DND-41 (cell line): ENCODE measurements around the gene THSD1.

Experiments
- ATAC-seq: fragments of 200-7000 bp; cut with Tn5 transposase; 3 replicates; pipeline ENCODE4 v1.9.1; 2021; ENCODE audit warnings: low read depth; ENCODE audit not compliant: insufficient read depth
- DNase-seq: peaks from one replicate; pipeline ENCODE4 v3.0.0-alpha.2; 2020
- H2AFZ ChIP-seq: 2 replicates; pipeline ENCODE4 v1.6.0; 2012; ENCODE audit warnings: low read depth, low read length
- H3K27ac ChIP-seq: 2 replicates; pipeline ENCODE4 v1.5.1; 2012; ENCODE audit warnings: low read length, inconsistent platforms
- H3K27me3 ChIP-seq: fragments of 200-600 bp; sonication (generic); 2 replicates; pipeline ENCODE4 v1.6.0; 2012; ENCODE audit warnings: low read length, mild to moderate bottlenecking, inconsistent platforms; ENCODE audit not compliant: insufficient read depth, poor library complexity
- H3K36me3 ChIP-seq: 2 replicates; pipeline ENCODE4 v1.5.1; 2012; ENCODE audit warnings: low read length, inconsistent platforms; ENCODE audit not compliant: insufficient read depth
- H3K4me1 ChIP-seq: 2 replicates; pipeline ENCODE4 v1.5.1; 2012; ENCODE audit warnings: mild to moderate bottlenecking, low read length; ENCODE audit not compliant: insufficient read depth
- H3K4me2 ChIP-seq: 2 replicates; pipeline ENCODE4 v1.6.0; 2012; ENCODE audit warnings: mild to moderate bottlenecking, moderate library complexity, low read length, inconsistent platforms; ENCODE audit not compliant: insufficient read depth
- H3K4me3 ChIP-seq, 2 experiments: fragments of 200-600 bp in 1 of 2; shearing (Covaris generic) in 1 of 2; 2 replicates each; pipeline ENCODE4 v1.5.1; 2012 to 2016; ENCODE audit warnings: inconsistent platforms in 2 of 2, low read length in 2 of 2, mild to moderate bottlenecking in 2 of 2, low read depth in 1 of 2, moderate library complexity in 1 of 2
- H3K79me2 ChIP-seq: 2 replicates; pipeline ENCODE4 v1.6.0; 2012; ENCODE audit warnings: low read length, inconsistent platforms; ENCODE audit not compliant: insufficient read depth
- H3K9ac ChIP-seq: 2 replicates; pipeline ENCODE4 v1.6.0; 2012; ENCODE audit warnings: low read depth, mild to moderate bottlenecking, inconsistent platforms, low read length, moderate library complexity
- H3K9me3 ChIP-seq: 2 replicates; pipeline ENCODE4 v1.5.1; 2012; ENCODE audit warnings: low read length, moderate library complexity, mild to moderate bottlenecking, inconsistent platforms; ENCODE audit not compliant: insufficient read depth, severe bottlenecking
- H4K20me1 ChIP-seq: 2 replicates; pipeline ENCODE4 v1.6.0; 2012; ENCODE audit warnings: low read length; ENCODE audit not compliant: insufficient read depth
- EZH2 ChIP-seq: IDR thresholded peaks from 3 replicates; pipeline ENCODE4 v1.6.1; 2012; ENCODE audit warnings: borderline replicate concordance, low read depth, mild to moderate bottlenecking, moderate library complexity, low read length, inconsistent platforms; ENCODE audit not compliant: severe bottlenecking
- TF ChIP-seq, protein P1 (sequence below): IDR thresholded peaks from 2 replicates; pipeline ENCODE4 v1.5.1; 2012; ENCODE audit warnings: borderline replicate concordance, low read length, moderate library complexity, mild to moderate bottlenecking; ENCODE audit not compliant: poor library complexity, severe bottlenecking; ENCODE audit errors: extremely low read depth

The THSD1 gene

GRCh38 chr13:52447815-52448552 lies 42.0 kb upstream of the THSD1 start:
- peaks cover 21% of the 10 kb centered on the region; the same call in 1 of the 2 replicates for H4K20me1 ChIP-seq
- H3K4me3 ChIP-seq: peak overlapping the region in 1 of 2 experiments; percentile 97; a peak in 2 of 4 replicates
- peaks cover 38% of the 10 kb centered on the region for H3K36me3 ChIP-seq
- H3K4me1 ChIP-seq: peaks cover 29% of the 10 kb centered on the region
- H2AFZ ChIP-seq: no peak overlapping the region
- TF ChIP-seq, protein P1, sequence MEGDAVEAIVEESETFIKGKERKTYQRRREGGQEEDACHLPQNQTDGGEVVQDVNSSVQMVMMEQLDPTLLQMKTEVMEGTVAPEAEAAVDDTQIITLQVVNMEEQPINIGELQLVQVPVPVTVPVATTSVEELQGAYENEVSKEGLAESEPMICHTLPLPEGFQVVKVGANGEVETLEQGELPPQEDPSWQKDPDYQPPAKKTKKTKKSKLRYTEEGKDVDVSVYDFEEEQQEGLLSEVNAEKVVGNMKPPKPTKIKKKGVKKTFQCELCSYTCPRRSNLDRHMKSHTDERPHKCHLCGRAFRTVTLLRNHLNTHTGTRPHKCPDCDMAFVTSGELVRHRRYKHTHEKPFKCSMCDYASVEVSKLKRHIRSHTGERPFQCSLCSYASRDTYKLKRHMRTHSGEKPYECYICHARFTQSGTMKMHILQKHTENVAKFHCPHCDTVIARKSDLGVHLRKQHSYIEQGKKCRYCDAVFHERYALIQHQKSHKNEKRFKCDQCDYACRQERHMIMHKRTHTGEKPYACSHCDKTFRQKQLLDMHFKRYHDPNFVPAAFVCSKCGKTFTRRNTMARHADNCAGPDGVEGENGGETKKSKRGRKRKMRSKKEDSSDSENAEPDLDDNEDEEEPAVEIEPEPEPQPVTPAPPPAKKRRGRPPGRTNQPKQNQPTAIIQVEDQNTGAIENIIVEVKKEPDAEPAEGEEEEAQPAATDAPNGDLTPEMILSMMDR: no peak
- no peak for TF ChIP-seq EZH2
- H3K9me3 ChIP-seq: no peaks in the 10 kb centered on the region
- peak overlapping the region; percentile 76 for H3K4me2 ChIP-seq
- DNase-seq: no peak
- no peak overlapping the region for H3K27ac ChIP-seq
- peaks cover 65% of the 10 kb centered on the region for H3K79me2 ChIP-seq
- no peak for ATAC-seq
- H3K9ac ChIP-seq: peak overlapping the region; percentile 96; the same call in 1 of the 2 replicates
- H3K27me3 ChIP-seq: no peaks in the 10 kb centered on the region

GRCh38 chr13:52447354-52447753 lies 41.4 kb upstream of the THSD1 start:
- H3K4me2 ChIP-seq: peak overlapping the region; percentile 76; the same call in 1 of the 2 replicates
- no peak overlapping the region for H3K27ac ChIP-seq
- H3K27me3 ChIP-seq: no peaks in the 10 kb centered on the region
- peaks cover 71% of the 10 kb centered on the region for H3K79me2 ChIP-seq
- H3K9ac ChIP-seq: no peak overlapping the region
- H3K36me3 ChIP-seq: peaks cover 44% of the 10 kb centered on the region
- H3K9me3 ChIP-seq: no peaks in the 10 kb centered on the region
- DNase-seq: no peak
- H2AFZ ChIP-seq: no peak overlapping the region
- no peak for ATAC-seq
- TF ChIP-seq, protein P1: no peak
- TF ChIP-seq EZH2: no peak
- peaks cover 29% of the 10 kb centered on the region for H3K4me1 ChIP-seq
- no peak overlapping the region for H3K4me3 ChIP-seq
- peaks cover 26% of the 10 kb centered on the region; the same call in 1 of the 2 replicates for H4K20me1 ChIP-seq

GRCh38 chr13:52446265-52446664 lies 40.3 kb upstream of the THSD1 start:
- no peak overlapping the region for H2AFZ ChIP-seq
- H3K27me3 ChIP-seq: no peaks in the 10 kb centered on the region
- H3K27ac ChIP-seq: no peak overlapping the region
- peaks cover 55% of the 10 kb centered on the region for H3K36me3 ChIP-seq
- H3K4me2 ChIP-seq: no peak overlapping the region
- DNase-seq: no peak
- peaks cover 82% of the 10 kb centered on the region for H3K79me2 ChIP-seq
- ATAC-seq: no peak
- H3K9ac ChIP-seq: no peak overlapping the region
- H3K9me3 ChIP-seq: no peaks in the 10 kb centered on the region
- H3K4me1 ChIP-seq: peaks cover 29% of the 10 kb centered on the region
- peaks cover 26% of the 10 kb centered on the region; the same call in 1 of the 2 replicates for H4K20me1 ChIP-seq
- TF ChIP-seq, protein P1: no peak
- no peak overlapping the region for H3K4me3 ChIP-seq
